Stimulated activated CD8-positive, alpha-beta memory T cell treated with anti-CD3 and anti-CD28 coated beads, Interleukin-12 subunit alpha, Interleukin-12 subunit beta, amount 100 ng/mL, for 24 hours (primary cell): Measurements from ENCODE around the gene EXOC6B.

Experiments
- DNase-seq: peaks from one replicate; pipeline ENCODE4 v3.0.0-alpha.2; 2020; ENCODE audit errors: extremely low read depth

Gene EXOC6B

DNA sequence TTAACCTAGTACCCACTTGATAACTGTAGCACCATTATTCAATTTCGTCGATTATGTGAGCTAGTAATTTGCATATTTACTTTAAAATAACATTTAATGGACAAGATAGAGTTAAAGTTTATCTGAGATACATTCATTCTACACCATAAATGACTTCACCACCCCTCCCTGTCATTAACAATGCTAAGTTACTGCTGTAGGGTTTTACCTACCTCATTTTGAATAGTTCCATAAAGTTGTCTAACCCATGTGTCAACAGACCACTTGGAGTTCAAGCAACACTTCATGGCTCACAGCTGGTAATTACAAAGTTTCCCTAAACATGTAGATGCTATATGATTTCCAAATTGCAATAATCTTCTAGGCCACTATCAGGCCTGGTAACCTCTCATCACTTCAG, 550.7 kb downstream of the EXOC6B start:
- no peak for DNase-seq

DNA sequence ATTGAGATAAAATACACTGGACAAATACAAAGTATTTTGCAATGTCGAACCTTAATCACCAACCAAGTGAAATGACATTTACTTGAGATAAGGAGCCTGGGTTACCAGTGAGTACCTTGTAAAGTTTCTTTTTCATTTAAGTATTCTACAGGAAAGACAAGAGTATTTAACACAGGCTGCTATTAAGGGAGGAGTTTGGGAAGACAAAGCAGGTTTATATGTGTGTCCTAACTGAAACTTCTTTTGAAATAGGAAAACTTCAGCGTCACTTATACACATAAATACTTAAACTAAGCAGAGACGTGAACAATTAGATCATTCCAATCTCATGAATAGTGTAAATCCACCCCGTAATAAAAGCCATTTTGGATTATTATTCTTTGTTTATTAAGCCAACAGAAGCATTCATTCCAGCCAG, 551.4 kb downstream of the EXOC6B start:
- DNase-seq, result no peak

GRCh38 chr2:72273384-72273783, 552.4 kb downstream of the EXOC6B start:
- no peak for DNase-seq

- DNase-seq, result no peak
Measured at GRCh38 chr2:72271766-72272641, 553.8 kb downstream of the EXOC6B start.

DNA sequence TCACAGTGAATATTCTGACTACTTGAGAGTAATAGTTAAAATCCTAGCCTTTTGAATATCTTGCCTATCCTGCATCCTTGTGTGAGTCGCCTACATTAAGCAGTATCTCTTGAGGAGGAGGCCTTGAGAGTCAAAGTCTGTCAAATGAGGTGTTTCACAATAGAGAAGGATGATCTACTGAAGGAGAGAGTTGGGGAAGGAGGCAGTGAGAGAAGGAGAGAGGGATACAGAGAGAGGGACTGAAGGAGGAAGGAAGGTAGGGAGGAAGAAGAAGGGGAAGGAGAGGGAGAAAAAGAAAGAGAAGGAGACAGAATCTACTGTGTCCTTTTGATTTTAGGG, 554.6 kb downstream of the EXOC6B start:
- DNase-seq, result no peak

- DNase-seq, result no peak
Measured at GRCh38 chr2:72270556-72271275, 555.1 kb downstream of the EXOC6B start.

GRCh38 chr2:72263776-72264060, 562.1 kb downstream of the EXOC6B start:
- no peak for DNase-seq

DNA sequence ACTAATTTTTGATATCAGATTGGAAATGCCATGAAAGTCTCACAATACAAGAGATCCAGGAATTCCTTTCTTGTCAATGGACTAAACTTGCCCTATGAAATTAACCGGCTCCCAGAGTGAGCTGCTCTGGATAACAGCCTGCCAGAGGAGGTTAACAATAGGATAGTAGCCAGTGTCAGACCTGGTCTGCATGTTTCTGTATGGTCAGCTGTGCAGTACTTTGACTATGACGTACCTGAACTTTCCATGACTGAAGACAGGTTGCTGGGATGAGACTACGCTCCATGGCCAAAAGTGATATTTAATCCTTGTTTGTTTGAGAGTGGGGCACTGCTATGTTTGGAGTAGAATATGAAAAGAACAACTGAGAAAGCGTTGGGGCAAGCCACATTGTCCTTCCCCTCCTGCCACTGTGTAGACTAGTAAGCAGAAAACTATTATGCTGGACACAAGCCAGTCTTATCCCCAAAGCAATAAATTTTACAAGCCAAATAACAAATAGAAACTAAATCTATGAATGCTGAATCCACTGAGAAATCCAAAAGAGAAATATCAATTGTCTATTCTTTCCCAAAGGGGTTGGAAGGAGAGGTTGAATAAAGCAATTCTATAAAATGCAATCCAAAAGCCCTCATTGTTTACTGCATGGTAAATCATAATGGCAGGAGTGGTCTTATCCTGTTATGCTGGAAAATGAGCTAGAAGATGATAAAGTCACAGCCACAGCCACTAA, 562.6 kb downstream of the EXOC6B start:
- DNase-seq, result no peak

DNA sequence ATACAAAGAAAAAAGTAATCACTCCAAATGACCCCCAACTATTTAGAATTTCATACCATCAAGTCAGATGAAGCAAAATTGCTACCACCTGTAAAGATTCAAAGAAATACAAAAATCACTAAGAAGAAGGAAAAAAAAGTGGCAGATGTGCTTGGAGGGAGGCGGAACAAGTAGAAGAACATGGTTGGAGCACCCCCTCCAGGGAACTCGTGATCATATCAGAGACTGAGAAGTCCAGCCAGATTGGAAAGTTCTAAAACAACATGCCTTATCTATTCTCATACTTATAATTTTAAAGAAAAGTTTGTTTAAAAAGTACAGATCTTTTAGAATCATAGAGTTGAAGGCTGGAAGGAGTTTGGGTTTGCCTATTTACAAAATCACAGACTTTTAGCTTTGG, 564.8 kb downstream of the EXOC6B start:
- no peak for DNase-seq

DNA sequence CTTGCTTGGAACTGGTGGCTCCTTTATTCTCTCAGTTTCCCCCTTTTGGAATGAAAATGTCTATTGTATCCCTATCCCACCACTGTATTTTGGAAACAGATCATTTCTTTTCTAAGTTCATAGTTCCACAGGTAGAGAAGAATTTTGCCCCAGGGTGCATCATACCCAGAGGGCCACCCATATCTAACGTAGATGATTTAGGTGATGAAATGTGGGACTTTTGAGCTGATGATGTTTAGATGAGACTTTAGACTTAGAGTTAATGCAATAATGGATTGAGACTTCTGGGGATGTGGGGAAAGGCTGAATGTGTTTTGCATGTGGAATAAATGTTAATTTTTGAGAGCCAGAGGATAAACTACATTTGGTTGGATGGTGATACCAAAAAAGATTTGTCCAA, 570.3 kb downstream of the EXOC6B start:
- no peak for DNase-seq

- no peak for DNase-seq
Measured at GRCh38 chr2:72254831-72255451, 570.9 kb downstream of the EXOC6B start.

DNA sequence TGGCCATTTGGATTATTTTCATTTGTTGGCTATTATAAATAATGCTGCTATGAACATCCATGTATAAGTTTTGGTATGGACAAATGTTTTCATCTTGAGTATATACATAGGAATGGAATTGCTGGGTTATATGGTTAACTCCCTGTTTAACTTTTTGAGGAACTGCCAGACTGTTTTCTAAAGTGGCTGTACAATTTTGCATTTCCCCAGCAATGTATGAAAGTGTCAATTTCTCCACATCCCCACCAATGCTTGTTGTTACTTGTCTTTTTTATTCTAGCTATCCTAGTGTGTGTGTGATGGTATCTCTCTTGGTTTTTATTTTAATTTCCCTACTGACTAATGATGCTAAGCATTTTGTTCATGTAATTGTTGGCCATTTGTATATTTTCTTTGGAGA, 587.5 kb downstream of the EXOC6B start:
- no peak for DNase-seq

DNA sequence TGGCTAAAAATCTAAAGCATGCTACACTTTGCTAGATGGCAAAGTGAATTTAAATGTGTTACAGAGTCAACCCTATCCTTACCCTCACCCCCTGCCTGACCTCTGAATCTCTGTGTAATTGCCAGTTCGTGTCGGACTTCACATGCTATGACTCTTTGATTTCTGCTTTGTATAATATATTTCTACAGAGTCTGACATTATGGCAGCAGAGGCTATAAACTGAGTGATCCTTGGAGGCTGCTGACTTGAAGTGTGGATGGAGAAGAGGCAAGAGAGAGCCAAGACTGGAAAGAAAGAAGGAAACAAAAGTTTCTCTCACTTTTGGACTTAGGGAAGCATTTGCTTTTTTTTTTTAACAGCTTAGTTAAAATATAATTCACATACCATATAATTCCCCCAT, 588.3 kb downstream of the EXOC6B start:
- no peak for DNase-seq

DNA sequence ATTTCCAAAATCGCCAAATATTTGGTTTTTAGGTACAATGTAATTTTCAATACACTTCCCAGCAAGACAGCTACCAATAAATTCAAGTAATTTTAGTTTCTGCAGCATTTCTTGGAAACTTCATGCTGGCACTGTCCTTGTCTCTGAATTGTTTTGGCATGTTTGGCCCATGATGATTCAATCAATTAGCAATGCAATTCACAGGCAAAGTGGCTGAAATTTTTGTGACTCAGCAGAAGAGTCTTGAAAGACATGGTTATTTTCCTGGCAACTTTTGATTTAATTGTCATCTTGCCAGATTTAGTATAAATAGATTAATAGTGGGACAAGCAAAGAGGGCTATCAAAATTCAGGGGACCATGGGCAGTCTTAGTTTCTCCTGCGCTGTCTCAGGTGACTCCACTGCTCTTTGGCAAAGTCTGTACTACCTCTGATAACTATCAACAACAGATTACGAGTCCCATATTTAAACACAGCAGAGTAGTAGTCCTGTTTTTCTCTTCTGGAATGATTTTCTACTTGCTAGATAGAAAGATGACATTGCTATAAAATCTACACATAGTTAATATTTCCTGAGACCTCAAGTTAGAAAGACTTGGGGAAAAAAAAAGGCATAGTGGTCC, 589.3 kb downstream of the EXOC6B start:
- DNase-seq, result no peak

- DNase-seq, result no peak
Measured at GRCh38 chr2:72235497-72236415, 590.1 kb downstream of the EXOC6B start.

DNA sequence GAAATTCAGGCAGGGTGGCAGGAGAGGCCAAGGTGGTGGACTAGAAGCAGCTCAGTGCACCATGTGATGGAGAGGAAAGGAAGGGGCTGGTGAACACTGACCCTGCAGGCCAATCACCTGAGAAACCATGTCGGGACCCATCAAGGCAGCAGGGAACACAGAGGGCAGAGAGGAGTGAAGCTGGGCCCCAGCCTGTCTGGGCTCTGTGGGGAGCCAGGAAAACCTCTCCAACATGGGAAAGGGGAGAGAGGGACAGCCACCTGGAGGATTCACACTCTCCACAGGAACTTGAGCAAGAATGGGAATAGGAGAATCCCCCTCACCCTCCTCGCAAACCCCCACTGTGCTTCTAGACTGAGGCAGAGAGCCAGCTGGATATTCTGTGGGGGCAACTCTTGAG, 592.6 kb downstream of the EXOC6B start:
- no peak for DNase-seq

GRCh38 chr2:72222829-72223564, 602.8 kb downstream of the EXOC6B start:
- no peak for DNase-seq

GRCh38 chr2:72220170-72220569, 605.7 kb downstream of the EXOC6B start:
- no peak for DNase-seq

DNA sequence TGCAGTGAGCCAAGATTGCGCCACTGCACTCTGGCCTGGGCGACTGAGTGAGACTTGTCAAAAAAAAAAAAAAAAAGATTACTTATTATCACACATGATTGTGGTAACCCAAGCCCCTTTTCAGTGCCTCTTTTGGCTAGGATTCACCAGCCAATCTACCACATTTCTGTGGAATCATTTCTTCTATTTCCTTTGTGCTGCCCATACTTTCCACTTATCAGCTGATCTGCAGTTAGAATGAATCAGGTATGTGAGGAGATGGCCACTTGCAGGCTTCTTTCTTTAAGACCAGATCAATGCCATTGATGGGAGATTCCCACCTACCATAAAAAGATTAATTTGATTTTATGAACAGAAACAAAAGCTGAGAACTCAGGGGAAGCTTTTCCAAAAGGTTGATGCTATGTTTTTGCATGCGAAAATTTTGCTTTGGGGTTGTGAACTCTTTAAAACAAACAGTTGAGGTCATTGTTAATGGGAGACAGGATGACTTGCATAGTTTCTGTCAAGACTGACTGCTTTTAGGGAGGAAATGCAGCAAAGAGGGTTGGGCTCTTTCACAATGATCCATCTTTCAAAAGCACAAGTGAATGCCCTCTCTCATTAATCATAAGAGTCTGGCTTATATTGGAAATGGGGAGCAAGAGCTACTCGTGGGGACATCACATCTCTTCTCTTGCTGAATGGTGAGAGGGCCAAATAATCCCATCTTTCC, 611.2 kb downstream of the EXOC6B start:
- no peak for DNase-seq

DNA sequence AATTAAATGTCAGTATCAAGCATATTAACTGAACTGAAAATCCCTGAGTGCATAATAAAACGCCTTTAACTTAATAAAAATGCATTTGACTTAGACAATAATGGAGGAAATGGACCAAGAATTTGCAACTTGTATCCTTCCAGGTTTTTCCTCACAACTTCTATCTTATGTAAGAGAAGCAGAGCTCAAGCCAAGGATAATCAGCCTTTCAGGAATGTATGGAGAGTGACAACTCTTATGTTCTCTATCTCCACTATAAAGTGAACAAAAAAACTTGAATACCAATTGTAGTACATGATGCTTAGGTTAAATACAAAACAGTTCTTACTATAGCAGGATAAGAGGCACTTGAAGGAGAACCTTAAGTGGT, 613.4 kb downstream of the EXOC6B start:
- DNase-seq, result no peak
